CD14-positive monocyte (primary cell): ENCODE measurements around the gene SETD5. TPM values are rescaled to one million over a fixed set of nuclear protein-coding genes. Genes with fewer than 3 reads are reported as not detected.
A peak's percentile ranks its signal among the peaks of the same experiment; 100 is the strongest.

Source experiments
- DNase-seq, 3 donors: peaks; one replicate each; pipeline ENCODE4 v3.0.0-alpha.2; 2011 to 2022
- H2AFZ ChIP-seq: 2 replicates; pipeline ENCODE4 v1.6.0; 2012; ENCODE audit warnings: mild to moderate bottlenecking, low read depth, low read length, inconsistent platforms; ENCODE audit not compliant: insufficient read depth, poor library complexity, severe bottlenecking
- H3K27ac ChIP-seq, 2 donors: 1 replicate in 1 of 2; 2 replicates in 1 of 2; pipeline ENCODE4 v1.5.1; 2012 to 2013; ENCODE audit warnings: low read length in 2 of 2, control low read depth in 1 of 2, inconsistent platforms in 1 of 2, low read depth in 1 of 2, mild to moderate bottlenecking in 1 of 2
- H3K27me3 ChIP-seq, 2 donors: one replicate each; pipeline versions ENCODE4 v1.6.0 to v1.6.1; 2011 to 2013; ENCODE audit warnings: low read length in 2 of 2; ENCODE audit not compliant: control insufficient read depth in 2 of 2, insufficient read depth in 2 of 2
- H3K36me3 ChIP-seq, 2 donors: replicated peaks in 1 of 2; 1 replicate in 1 of 2; 2 replicates in 1 of 2; pipeline versions ENCODE4 v1.5.1 to v1.6.1; 2012 to 2013; ENCODE audit warnings: low read length in 2 of 2, control low read depth in 1 of 2, inconsistent platforms in 1 of 2, mild to moderate bottlenecking in 1 of 2; ENCODE audit not compliant: insufficient read depth in 2 of 2, control insufficient read depth in 1 of 2
- H3K4me1 ChIP-seq, 2 donors: 1 replicate in 1 of 2; 2 replicates in 1 of 2; pipeline versions ENCODE4 v1.5.1 to v1.6.1; 2012 to 2013; ENCODE audit warnings: low read length in 2 of 2, control low read depth in 1 of 2, inconsistent platforms in 1 of 2, mild to moderate bottlenecking in 1 of 2, moderate library complexity in 1 of 2; ENCODE audit not compliant: insufficient read depth in 2 of 2, control insufficient read depth in 1 of 2
- H3K4me2 ChIP-seq: replicated peaks from 2 replicates; pipeline ENCODE3; 2012; ENCODE audit warnings: low read length, moderate library complexity, mild to moderate bottlenecking; ENCODE audit not compliant: poor library complexity, severe bottlenecking; ENCODE audit errors: extremely low read depth
- H3K4me3 ChIP-seq, 3 experiments: fragments of 200-600 bp in 1 of 3; sonication (generic) in 1 of 3; replicated peaks in 1 of 3; 1 replicate in 2 of 3; 2 replicates in 1 of 3; pipeline ENCODE4 v1.5.1; 2011 to 2013; ENCODE audit warnings: low read length in 3 of 3, mild to moderate bottlenecking in 3 of 3, control low read depth in 2 of 3, low read depth in 2 of 3, inconsistent platforms in 1 of 3, moderate library complexity in 1 of 3
- H3K79me2 ChIP-seq: 2 replicates; pipeline ENCODE4 v1.6.0; 2012; ENCODE audit warnings: mild to moderate bottlenecking, control low read depth, inconsistent platforms, low read length, moderate library complexity; ENCODE audit not compliant: insufficient read depth
- H3K9ac ChIP-seq: 2 replicates; pipeline ENCODE4 v1.6.0; 2017; ENCODE audit warnings: low read length, mild to moderate bottlenecking; ENCODE audit not compliant: insufficient read depth, poor library complexity, severe bottlenecking
- H3K9me3 ChIP-seq, 2 donors: replicated peaks in 1 of 2; 1 replicate in 1 of 2; 2 replicates in 1 of 2; pipeline versions ENCODE4 v1.5.1 to v1.6.1; 2012 to 2013; ENCODE audit warnings: low read length in 2 of 2, control low read depth in 1 of 2; ENCODE audit not compliant: control insufficient read depth in 1 of 2, insufficient read depth in 1 of 2
- H4K20me1 ChIP-seq: 2 replicates; pipeline ENCODE4 v1.6.0; 2012; ENCODE audit warnings: mild to moderate bottlenecking, low read length, control low read depth, moderate library complexity; ENCODE audit not compliant: insufficient read depth
- H3K27ac Mint-ChIP-seq, 7 donors: one replicate each; pipeline ENCODE4 v1.8.0; 2020; ENCODE audit warnings: mild to moderate bottlenecking in 7 of 7, mixed read lengths in 7 of 7, moderate library complexity in 6 of 7, inconsistent platforms in 2 of 7
- H3K27me3 Mint-ChIP-seq, 3 donors: one replicate each; pipeline ENCODE4 v1.8.0; 2021 to 2022; ENCODE audit warnings: low read depth in 3 of 3, mild to moderate bottlenecking in 3 of 3, mixed read lengths in 3 of 3, moderate library complexity in 3 of 3, inconsistent platforms in 1 of 3
- H3K36me3 Mint-ChIP-seq, 2 donors: one replicate each; pipeline ENCODE4 v1.8.0; 2020; ENCODE audit warnings: mixed read lengths in 2 of 2, inconsistent platforms in 1 of 2, mild to moderate bottlenecking in 1 of 2
- H3K4me1 Mint-ChIP-seq: one replicate; pipeline ENCODE4 v1.8.0; 2020; ENCODE audit warnings: mild to moderate bottlenecking, mixed read lengths
- H3K4me3 Mint-ChIP-seq, 2 donors: one replicate each; pipeline ENCODE4 v1.8.0; 2020; ENCODE audit warnings: mild to moderate bottlenecking in 2 of 2, mixed read lengths in 2 of 2, moderate library complexity in 1 of 2
- H3K9me3 Mint-ChIP-seq, 7 donors: one replicate each; pipeline ENCODE4 v1.8.0; 2020 to 2022; ENCODE audit warnings: mixed read lengths in 7 of 7, mild to moderate bottlenecking in 6 of 7, moderate library complexity in 6 of 7, inconsistent platforms in 2 of 7
- CTCF ChIP-seq: fragments of 200-600 bp; IDR thresholded peaks from one replicate; pipeline ENCODE4 v1.8.0; 2022; ENCODE audit warnings: antibody characterized with exemption, mild to moderate bottlenecking
- WGBS: methylation state at CpG from one replicate; pipeline ENCODE4 v1.1.5; 2013; ENCODE audit warnings: missing lambda C conversion rate; ENCODE audit not compliant: insufficient coverage; 5-methylcytosine and 5-hydroxymethylcytosine counted together
- intact Hi-C, 2 donors: fragments of 100-400 bp; cut with micrococcal nuclease; formaldehyde crosslinking; loops; one replicate each; pipeline versions ENCODE4 v1.15.0 to v1.15.1; 2023
- polyA plus RNA-seq, 3 donors: library from polyadenylated mRNA; depleted of rRNA in 1 of 3; unstranded in 2 of 3; stranded (reverse) in 1 of 3; fragments of 300-500 nt in 2 of 3; fragments of >200 nt in 1 of 3; fragmentation: Illumina TruSeq in 2 of 3; gene quantifications; 1 replicate in 2 of 3; 2 replicates in 1 of 3; pipeline ENCODE4 v1.2.3, GENCODE V29; 2012 to 2021

SETD5 gene
- polyA plus RNA-seq, 3 donors = 4.1 to 51.5 (median 13.7) TPM

- intact Hi-C loops = no loop called here
- H3K27me3 Mint-ChIP-seq = no peaks in the 10 kb centered on the region
- Histone ChIP-seq H3K36me3 (peaks cover 72 to 92% of the 10 kb centered on the region in 2 donors), H2AFZ (no peak overlapping the region), H3K27me3 (no peaks in the 10 kb centered on the region), H3K79me2 (peaks cover 11% of the 10 kb centered on the region), H3K9me3 (no peaks in the 10 kb centered on the region), H4K20me1 (peaks cover 37% of the 10 kb centered on the region), H3K9ac (no peak overlapping the region), H3K4me1 (peaks cover 0 to 4% of the 10 kb centered on the region in 2 donors), H3K4me3 (no peak overlapping the region), H3K4me2 (no peak overlapping the region), H3K27ac (peak overlapping the region in 1 of 2 donors; percentile 22)
- no peaks in the 10 kb centered on the region for H3K9me3 Mint-ChIP-seq
- DNase-seq = peak; percentile 5 to 24 (median 20)
- TF ChIP-seq CTCF = no peak
- H3K4me1 Mint-ChIP-seq = peaks cover 6% of the 10 kb centered on the region
- H3K27ac Mint-ChIP-seq = peak overlapping the region in 6 of 7 donors; percentile 2 to 80 (median 65)
- peaks cover 79 to 86% of the 10 kb centered on the region in 2 donors for H3K36me3 Mint-ChIP-seq
- WGBS = 92% methylated on average over 6 of the region's 13 CpGs
- H3K4me3 Mint-ChIP-seq = no peak overlapping the region
These were observed 13.1 kb upstream of the SETD5 start for GRCh38 chr3:9384141-9384828.

DNA sequence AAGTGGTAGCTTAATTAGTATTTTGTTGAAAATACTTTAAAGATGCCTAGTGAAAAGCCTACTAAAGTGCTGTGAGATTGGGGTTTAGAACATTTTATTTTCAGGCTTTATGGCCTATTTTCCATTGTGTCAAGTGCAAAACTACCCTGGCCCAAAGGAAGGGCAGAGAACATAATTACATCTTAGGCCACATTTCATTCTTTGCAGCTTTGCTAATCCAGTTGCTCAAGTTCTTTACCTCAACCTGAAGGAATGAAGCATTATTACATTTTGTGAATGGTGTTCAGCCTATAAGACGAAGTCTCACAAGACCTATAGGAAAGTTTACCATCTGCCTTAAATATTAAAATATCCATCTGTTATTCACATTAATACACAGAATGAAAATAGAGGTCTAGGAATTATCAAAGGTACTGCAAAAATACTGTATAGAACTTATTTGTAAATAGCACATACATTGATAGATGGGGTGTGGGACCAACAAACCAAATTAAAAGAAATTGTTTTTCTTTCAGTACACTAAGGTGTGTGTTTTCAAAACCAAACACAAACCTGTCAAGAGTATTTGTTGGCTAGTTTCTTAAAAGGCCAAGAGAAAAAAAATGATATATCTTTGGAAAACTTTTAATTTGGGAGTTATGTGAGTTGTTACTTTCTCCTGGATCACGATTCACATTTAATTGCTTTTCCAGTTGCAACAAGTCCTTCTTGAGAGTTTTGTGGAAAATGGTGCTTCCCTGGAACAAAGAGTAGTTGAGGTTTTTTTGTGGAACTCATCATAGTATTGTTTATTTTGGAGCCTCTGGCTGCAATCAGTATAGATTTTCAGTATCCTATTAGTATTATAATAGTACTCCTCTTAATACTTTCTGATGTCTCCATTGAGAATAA is 12.0 kb upstream of the SETD5 start:
- no peak overlapping the region for H3K27ac Mint-ChIP-seq

More for the DNA sequence above, 12.0 kb upstream of the SETD5 start:
- Mint-ChIP-seq H3K9me3 (no peaks in the 10 kb centered on the region), H3K36me3 (peaks cover 78 to 89% of the 10 kb centered on the region in 2 donors), H3K4me1 (peaks cover 6% of the 10 kb centered on the region), H3K27me3 (no peaks in the 10 kb centered on the region), H3K4me3 (no peak overlapping the region)
- Histone ChIP-seq H3K27me3 (no peaks in the 10 kb centered on the region), H4K20me1 (peaks cover 47% of the 10 kb centered on the region), H3K9ac (no peak overlapping the region), H2AFZ (no peak overlapping the region), H3K36me3 (peaks cover 76 to 91% of the 10 kb centered on the region in 2 donors), H3K9me3 (no peaks in the 10 kb centered on the region), H3K4me1 (peaks cover 0 to 4% of the 10 kb centered on the region in 2 donors), H3K4me2 (no peak overlapping the region), H3K4me3 (no peak overlapping the region), H3K79me2 (peaks cover 20% of the 10 kb centered on the region), H3K27ac (peak overlapping the region in 1 of 2 donors; percentile 22)
- intact Hi-C loops = no loop called here
- TF ChIP-seq CTCF = no peak
- no CpG with 5 or more reads among the region's 2 CpGs for WGBS
- DNase-seq = no peak
